HG02870 (cell line): ENCODE results near the gene KRTAP10-4.
"Not testable (repeated sequence)": the region's sequence is repeated elsewhere in the genome, so short reads cannot be mapped to it uniquely, and the experiment has no call there.

Experiments used
- ATAC-seq: cut with Tn5 transposase; IDR thresholded peaks from one replicate; pipeline ENCODE4 v1.9.1; 2021; ENCODE audit warnings: mild to moderate bottlenecking, moderate library complexity; ENCODE audit not compliant: unreplicated experiment

KRTAP10-4 gene

DNA sequence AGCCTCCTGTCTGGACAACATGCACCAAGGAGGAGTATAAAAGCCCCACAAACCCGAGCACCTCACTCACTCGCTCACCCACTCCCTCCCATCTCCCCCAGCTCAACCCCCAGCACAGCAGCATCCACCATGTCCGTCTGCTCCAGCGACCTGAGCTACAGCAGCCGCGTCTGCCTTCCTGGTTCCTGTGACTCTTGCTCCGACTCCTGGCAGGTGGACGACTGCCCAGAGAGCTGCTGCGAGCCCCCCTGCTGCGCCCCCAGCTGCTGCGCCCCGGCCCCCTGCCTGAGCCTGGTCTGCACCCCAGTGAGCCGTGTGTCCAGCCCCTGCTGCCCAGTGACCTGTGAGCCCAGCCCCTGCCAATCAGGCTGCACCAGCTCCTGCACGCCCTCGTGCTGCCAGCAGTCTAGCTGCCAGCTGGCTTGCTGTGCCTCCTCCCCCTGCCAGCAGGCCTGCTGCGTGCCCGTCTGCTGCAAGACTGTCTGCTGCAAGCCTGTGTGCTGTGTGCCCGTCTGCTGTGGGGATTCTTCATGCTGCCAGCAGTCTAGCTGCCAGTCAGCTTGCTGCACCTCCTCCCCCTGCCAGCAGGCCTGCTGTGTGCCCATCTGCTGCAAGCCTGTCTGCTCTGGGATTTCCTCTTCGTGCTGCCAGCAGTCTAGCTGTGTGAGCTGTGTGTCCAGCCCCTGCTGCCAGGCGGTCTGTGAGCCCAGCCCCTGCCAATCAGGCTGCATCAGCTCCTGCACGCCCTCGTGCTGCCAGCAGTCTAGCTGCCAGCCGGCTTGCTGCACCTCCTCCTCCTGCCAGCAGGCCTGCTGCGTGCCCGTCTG, at the start of gene KRTAP10-4:
Gene KRTAP10-4, plus strand, starts transcription at position 100 of the 827 bp plus-strand sequence. Its CDS starts 30 bp downstream, at position 130.
- not testable (repeated sequence) for ATAC-seq

DNA sequence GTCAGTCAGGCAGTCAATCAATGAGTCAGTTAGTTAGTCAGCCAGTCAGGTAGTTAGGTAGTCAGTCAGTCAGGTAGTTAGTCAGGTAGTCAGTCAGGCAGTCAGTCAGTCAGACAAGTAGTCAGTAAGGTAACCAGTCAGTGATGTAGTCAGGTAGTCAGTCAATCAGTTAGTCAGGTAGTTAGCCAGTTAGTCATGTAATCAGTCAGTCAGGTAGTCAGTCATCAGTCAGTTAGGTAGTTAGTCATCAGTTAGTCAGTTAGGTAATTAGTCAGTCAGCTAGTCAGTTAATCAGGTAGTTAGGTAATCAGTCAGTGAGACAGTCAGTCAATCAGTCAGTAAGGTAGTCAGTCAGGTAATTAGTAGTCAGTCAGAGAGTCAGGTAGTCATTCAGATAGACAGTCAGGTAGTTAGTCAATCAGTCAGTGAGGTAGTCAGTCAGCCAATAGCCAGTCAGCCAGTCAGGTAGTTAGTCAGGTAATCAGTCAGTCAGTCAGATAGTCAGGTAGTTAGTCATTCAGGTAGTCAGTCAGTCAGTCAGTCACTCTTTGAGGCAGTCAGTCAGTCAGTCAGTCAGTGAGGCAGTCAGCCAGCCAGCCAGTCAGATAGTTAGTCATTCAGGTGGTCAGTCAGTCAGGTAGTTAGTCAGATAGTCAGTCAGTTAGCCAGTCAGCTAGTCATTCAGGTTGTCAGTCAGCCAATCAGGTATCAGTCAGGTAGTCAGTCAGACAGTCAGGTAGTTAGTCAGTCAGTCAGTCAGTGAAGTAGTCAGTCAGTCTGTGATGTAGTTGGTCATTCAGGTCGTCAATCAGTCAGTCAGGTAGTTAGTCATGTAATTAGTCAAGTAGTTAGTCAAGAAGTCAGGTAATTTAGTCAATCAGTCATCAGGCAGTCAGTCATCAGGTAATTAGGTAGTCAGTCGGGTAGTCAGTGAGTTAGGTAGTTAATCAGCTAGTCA, 48.8 kb upstream of the KRTAP10-4 start:
- no peak for ATAC-seq

GRCh38 chr21:44525391-44526095, 48.0 kb upstream of the KRTAP10-4 start:
- no peak for ATAC-seq

DNA sequence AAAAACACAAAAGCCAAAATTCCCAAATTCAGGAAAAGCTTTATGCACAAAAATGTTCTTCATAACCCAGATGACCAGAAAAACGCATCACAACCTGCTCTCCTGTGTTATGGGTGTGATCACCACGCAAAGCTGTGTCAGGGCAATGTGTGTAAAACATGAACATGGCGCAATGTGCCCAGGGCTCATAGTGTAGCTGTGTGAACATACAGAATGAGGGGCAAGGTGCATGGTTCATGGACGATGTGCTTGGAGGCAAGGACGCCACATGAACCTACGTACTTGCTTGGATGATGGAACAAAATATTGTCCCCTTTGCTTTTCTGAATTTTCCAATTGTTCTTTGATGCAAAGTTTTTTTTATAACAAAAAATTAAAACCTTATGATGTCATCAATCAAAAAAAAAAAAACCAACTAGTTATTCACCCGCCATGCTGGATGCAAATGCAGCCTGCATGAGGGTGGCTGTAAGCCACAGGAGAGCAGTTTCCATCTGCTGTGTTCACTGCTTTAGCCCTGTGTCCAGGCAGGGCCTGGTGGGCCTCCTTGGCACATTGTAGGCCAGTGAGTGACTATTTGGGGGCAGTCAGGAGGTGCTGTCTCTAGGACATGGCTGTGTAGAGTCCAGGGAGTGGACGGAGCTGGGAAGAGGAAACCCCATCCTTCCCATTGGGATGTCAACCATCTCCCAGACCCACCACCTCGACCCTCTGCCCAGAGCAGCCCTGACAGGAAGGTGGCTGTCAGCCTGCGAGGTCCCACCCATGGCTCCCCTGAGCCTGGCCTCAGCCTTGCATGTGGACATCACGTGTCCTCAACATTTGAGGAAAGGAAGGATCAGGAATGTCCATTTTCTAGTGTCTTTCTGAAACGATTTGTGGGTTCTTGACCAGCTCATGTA, 47.2 kb upstream of the KRTAP10-4 start:
- ATAC-seq = no peak

DNA sequence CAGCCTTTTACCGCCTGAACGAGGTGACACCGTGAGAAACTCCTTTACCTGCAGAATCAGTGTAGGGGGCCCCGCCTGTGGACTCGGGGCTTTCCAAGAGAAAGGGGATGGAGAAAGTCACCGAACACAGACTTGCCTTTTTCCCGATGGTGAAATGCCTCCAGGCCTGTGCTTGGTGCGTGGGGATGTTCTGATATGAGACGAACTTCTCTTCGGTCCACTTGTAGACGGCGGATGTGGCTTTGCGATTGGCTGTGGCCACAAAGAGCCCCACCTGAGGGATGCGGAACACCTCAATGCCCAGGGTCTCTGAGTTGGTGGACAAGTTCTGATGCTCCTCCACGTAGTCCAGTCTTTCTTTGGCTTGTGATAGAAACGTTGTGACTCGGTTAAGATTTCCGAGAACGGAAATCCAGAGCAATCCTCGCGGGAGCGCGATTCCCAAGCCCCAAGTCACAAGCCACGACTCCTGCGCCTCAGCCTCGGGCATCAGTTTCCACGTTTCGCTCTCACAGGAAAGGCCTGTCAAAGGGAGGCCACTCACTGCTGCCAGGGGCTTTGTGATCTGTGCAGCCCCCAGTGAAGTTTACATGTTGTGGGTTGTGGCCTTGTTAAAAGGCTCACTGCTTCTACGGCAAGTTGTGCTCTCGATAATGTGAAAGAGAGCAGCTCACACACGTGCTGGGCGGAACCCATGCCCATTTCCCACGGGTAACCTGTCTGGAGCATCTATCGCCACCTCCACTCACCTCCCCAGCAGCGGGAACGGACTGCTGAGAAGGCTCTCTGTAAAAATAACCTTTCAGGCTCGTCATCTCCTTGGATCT, 46.2 kb upstream of the KRTAP10-4 start:
- ATAC-seq = no peak

DNA sequence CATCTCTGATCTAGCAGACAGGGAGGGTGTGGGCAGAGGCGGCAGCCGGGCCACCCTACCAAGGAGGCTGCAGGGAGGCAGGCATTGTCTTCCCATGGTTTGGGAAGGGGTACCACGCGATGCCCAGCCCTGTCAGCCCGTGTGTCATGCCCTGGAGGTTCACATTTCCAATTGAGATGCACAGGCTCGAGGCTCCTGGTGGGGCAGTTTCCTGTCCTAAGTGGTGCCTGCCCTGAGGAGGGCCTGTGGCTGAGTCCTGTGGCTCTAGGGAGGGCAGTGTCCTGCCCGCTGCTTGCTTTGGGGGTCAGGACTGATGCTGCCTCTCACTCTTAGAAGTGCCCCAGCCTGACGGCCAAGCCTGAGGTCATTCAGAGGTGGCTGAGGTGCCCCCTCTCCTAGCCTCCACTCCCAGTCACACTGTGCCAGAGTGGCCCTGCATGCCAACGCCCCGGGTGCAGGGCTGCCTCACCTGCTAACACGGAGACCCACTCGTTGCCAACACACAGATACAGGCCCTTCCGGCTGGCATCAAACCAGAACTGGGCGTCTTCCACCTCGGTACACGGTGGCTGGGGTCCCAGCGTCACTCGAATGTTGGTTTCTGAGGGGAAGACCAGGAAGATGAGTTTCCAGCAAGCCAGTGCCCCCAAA, 45.4 kb upstream of the KRTAP10-4 start:
- ATAC-seq = no peak

GRCh38 chr21:44528634-44528995, 44.9 kb upstream of the KRTAP10-4 start:
- ATAC-seq = no peak

DNA sequence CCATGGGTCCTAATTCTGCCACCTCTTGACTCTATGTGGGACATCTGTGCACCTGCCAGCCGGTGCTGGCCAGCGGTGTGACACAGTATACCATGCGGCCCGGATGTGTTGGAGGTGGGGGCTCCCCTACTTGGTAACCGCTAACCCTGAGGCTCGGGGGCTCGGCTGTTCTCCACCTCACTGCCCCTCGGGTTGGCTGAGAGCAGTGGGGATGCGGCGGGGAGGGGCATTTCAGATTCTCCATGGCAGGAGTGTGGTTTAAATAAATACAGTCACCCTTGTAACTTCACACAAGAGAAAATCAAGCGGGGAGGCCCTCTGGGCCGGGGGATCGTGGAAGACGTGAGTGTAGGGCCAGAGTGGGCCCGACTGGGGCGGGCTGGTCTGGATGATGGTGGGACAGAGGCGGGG, 44.5 kb upstream of the KRTAP10-4 start:
- no peak for ATAC-seq

- no peak for ATAC-seq
These were observed 43.9 kb upstream of the KRTAP10-4 start for GRCh38 chr21:44529503-44530125.

DNA sequence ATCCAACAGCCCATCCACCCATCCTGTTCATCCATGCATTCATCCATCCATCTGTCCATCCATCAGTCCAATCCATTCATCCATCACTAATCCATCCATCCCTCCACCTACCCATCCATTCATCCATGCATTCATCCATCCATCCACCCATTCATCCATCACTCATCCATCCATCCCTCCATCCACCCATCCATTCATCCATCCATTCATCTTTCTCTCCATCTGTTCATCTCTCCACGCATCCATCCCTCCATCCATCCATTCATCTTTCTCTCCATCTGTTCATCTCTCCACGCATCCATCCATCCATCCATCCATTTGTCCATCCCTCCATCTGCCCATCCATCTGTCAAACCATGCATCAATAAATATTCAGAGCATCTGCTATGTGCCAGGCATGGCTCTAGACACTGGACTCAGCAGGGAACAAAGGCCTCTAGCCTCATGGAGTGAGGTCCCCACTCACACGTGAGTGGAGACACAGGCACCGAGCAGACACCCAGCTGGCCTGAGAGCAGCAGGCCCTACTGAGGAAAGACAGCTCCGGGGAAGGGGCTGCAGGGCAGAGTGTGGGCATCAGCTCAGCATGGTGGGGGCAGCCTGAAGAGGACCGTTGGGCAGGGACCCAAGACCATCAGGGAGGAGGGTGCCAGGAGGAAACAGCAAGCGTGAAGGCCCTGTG, 43.2 kb upstream of the KRTAP10-4 start:
- ATAC-seq = no peak

- no peak for ATAC-seq
These were observed 42.5 kb upstream of the KRTAP10-4 start for GRCh38 chr21:44530903-44531605.

DNA sequence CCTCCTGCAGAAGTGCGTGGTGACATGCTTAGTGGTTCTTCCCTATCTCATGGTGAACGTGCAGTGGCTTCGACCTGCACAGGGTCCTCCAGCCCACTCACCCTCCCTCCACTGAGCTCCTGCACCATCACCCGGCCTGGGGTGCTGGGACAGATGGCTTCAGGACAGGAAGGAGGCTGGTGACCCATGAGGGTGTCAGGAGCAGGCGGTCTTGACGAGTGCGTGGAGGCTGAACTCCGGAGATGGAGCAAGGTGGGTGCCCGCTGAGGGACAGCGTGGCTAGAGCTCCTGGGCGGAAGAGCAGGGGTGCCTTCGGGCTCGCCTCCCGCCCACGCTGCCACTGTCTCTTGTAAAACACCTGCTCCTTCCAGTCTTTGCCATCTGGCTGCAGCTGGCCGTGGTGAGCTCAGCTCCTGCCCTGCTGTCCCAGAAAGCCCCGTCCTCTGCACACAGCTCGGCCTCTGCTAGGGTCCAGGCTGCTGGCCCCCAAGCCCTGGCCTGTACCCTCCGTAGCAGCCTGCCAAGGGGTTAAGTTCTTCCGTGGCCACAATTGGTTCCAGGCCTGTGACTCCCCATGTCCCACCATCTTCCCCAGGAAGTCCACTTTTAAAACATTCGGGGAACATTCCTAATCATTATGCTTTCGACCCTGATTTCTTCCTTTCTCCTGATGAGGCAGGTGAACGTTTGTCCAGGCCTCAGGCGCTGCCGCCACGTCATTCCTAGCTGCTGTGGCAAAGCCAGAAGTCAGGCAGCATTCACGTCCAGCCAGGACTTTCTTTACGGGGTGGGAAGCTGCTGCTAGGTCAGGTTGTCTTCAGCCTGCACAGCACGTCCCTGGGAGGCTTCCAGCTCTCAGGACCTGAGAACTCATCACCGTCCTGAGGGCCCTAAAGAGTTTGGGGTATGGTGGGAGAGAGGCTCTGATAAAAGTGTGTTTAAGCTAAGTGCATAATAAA, 41.6 kb upstream of the KRTAP10-4 start:
- ATAC-seq = no peak

- no peak for ATAC-seq
These were observed 40.8 kb upstream of the KRTAP10-4 start for GRCh38 chr21:44532712-44533111.

- ATAC-seq = no peak
These were observed 40.2 kb upstream of the KRTAP10-4 start for GRCh38 chr21:44533121-44533890.
